Panc1 (cell line): ENCODE results near the gene OR7A10.

ENCODE experiments used
- POLR2AphosphoS5 ChIP-seq: IDR thresholded peaks from 2 replicates; pipeline ENCODE4 v1.6.1; 2012; ENCODE audit warnings: mild to moderate bottlenecking, low read depth, low read length, moderate library complexity
- SIN3A ChIP-seq: IDR thresholded peaks from 2 replicates; pipeline ENCODE4 v1.6.1; 2012; ENCODE audit warnings: low read depth, mild to moderate bottlenecking, low read length, moderate library complexity, borderline replicate concordance; ENCODE audit not compliant: insufficient read depth
- TCF7L2 ChIP-seq: IDR thresholded peaks from 2 replicates; pipeline ENCODE4 v1.6.1; 2011; ENCODE audit warnings: mild to moderate bottlenecking, low read depth, low read length, inconsistent platforms
- TF ChIP-seq, protein P1 (sequence below): fragments of 450-650 bp; IDR thresholded peaks from 2 replicates; pipeline ENCODE4 v1.5.1; 2017; ENCODE audit warnings: mild to moderate bottlenecking
- TF ChIP-seq, protein P2 (sequence below), 2 experiments: IDR thresholded peaks; 2 replicates each; pipeline ENCODE4 v1.6.1; 2011 to 2012; ENCODE audit warnings: low read depth in 2 of 2, control low read depth in 1 of 2, low read length in 1 of 2, mild to moderate bottlenecking in 1 of 2, moderate library complexity in 1 of 2; ENCODE audit not compliant: insufficient read depth in 1 of 2

GRCh38 chr19:14830702-14831101 lies 18.0 kb downstream of the OR7A10 start:
- TF ChIP-seq, protein P1, sequence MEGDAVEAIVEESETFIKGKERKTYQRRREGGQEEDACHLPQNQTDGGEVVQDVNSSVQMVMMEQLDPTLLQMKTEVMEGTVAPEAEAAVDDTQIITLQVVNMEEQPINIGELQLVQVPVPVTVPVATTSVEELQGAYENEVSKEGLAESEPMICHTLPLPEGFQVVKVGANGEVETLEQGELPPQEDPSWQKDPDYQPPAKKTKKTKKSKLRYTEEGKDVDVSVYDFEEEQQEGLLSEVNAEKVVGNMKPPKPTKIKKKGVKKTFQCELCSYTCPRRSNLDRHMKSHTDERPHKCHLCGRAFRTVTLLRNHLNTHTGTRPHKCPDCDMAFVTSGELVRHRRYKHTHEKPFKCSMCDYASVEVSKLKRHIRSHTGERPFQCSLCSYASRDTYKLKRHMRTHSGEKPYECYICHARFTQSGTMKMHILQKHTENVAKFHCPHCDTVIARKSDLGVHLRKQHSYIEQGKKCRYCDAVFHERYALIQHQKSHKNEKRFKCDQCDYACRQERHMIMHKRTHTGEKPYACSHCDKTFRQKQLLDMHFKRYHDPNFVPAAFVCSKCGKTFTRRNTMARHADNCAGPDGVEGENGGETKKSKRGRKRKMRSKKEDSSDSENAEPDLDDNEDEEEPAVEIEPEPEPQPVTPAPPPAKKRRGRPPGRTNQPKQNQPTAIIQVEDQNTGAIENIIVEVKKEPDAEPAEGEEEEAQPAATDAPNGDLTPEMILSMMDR = no peak
- TF ChIP-seq, protein P2, sequence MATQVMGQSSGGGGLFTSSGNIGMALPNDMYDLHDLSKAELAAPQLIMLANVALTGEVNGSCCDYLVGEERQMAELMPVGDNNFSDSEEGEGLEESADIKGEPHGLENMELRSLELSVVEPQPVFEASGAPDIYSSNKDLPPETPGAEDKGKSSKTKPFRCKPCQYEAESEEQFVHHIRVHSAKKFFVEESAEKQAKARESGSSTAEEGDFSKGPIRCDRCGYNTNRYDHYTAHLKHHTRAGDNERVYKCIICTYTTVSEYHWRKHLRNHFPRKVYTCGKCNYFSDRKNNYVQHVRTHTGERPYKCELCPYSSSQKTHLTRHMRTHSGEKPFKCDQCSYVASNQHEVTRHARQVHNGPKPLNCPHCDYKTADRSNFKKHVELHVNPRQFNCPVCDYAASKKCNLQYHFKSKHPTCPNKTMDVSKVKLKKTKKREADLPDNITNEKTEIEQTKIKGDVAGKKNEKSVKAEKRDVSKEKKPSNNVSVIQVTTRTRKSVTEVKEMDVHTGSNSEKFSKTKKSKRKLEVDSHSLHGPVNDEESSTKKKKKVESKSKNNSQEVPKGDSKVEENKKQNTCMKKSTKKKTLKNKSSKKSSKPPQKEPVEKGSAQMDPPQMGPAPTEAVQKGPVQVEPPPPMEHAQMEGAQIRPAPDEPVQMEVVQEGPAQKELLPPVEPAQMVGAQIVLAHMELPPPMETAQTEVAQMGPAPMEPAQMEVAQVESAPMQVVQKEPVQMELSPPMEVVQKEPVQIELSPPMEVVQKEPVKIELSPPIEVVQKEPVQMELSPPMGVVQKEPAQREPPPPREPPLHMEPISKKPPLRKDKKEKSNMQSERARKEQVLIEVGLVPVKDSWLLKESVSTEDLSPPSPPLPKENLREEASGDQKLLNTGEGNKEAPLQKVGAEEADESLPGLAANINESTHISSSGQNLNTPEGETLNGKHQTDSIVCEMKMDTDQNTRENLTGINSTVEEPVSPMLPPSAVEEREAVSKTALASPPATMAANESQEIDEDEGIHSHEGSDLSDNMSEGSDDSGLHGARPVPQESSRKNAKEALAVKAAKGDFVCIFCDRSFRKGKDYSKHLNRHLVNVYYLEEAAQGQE (IDR thresholded peaks at IDR 0.05; ENCODE audit: insufficient read depth in 1 of 2, low read depth in 2 of 2, low read length in 1 of 2) = no peak
- TF ChIP-seq TCF7L2 (no peak), POLR2AphosphoS5 (no peak), SIN3A (no peak)
